Neural progenitor cell (in vitro differentiated cells): ENCODE data around the gene SMARCB1. TPM values are rescaled to one million over a fixed set of nuclear protein-coding genes. Genes with fewer than 3 reads are reported as not detected.
A peak's percentile ranks its signal among the peaks of the same experiment; 100 is the strongest.

Source experiments
- DNase-seq: peaks from one replicate; pipeline ENCODE4 v3.0.0-alpha.2; 2016; ENCODE audit warnings: low spot score
- H2AFZ ChIP-seq: fragments of 200-600 bp; sonication (generic); replicated peaks from 2 replicates; pipeline ENCODE4 v1.6.1; 2016; ENCODE audit warnings: antibody characterized with exemption
- H3F3A ChIP-seq: fragments of 200-600 bp; sonication (generic); 2 replicates; pipeline ENCODE4 v1.6.1; 2016; ENCODE audit warnings: antibody characterized with exemption, low read depth
- H3K27ac ChIP-seq: fragments of 200-600 bp; sonication (generic); 2 replicates; pipeline ENCODE4 v1.5.1; 2016; ENCODE audit warnings: mild to moderate bottlenecking
- H3K27me3 ChIP-seq: fragments of 200-600 bp; sonication (generic); 2 replicates; pipeline ENCODE4 v1.6.1; 2016; ENCODE audit warnings: mild to moderate bottlenecking, moderate library complexity
- H3K36me3 ChIP-seq: fragments of 200-600 bp; sonication (generic); 2 replicates; pipeline ENCODE4 v1.5.1; 2016
- H3K4me1 ChIP-seq: fragments of 200-600 bp; sonication (generic); 2 replicates; pipeline ENCODE4 v1.6.1; 2016; ENCODE audit warnings: mixed run types
- H3K4me2 ChIP-seq: fragments of 200-600 bp; sonication (generic); 2 replicates; pipeline ENCODE4 v1.6.1; 2016
- H3K4me3 ChIP-seq: fragments of 200-600 bp; sonication (generic); 2 replicates; pipeline ENCODE4 v1.5.1; 2016
- H3K79me2 ChIP-seq: fragments of 200-600 bp; sonication (generic); 2 replicates; pipeline ENCODE4 v1.6.1; 2016; ENCODE audit warnings: low read depth
- H3K9ac ChIP-seq: fragments of 200-600 bp; sonication (generic); 2 replicates; pipeline ENCODE4 v1.6.1; 2016
- H3K9me3 ChIP-seq: fragments of 200-600 bp; sonication (generic); 2 replicates; pipeline ENCODE4 v1.5.1; 2016; ENCODE audit warnings: low read depth
- H4K20me1 ChIP-seq: fragments of 200-600 bp; sonication (generic); 2 replicates; pipeline ENCODE4 v1.6.1; 2016; ENCODE audit warnings: low read depth
- H3K27ac Mint-ChIP-seq: 3 replicates; pipeline ENCODE4 v1.8.0; 2021; ENCODE audit warnings: mixed read lengths
- H3K27me3 Mint-ChIP-seq: 2 replicates; pipeline ENCODE4 v1.8.0; 2022; ENCODE audit warnings: low read depth, mild to moderate bottlenecking, inconsistent platforms, moderate library complexity, mixed read lengths; ENCODE audit not compliant: insufficient read depth
- H3K36me3 Mint-ChIP-seq: 3 replicates; pipeline ENCODE4 v1.8.0; 2021; ENCODE audit warnings: mixed read lengths
- H3K4me1 Mint-ChIP-seq: 3 replicates; pipeline ENCODE4 v1.8.0; 2021; ENCODE audit warnings: mixed read lengths
- H3K4me3 Mint-ChIP-seq: 3 replicates; pipeline ENCODE4 v1.8.0; 2021; ENCODE audit warnings: mild to moderate bottlenecking, moderate library complexity, mixed read lengths
- H3K9me3 Mint-ChIP-seq: 3 replicates; pipeline ENCODE4 v1.8.0; 2020; ENCODE audit warnings: mixed read lengths
- CTCF ChIP-seq: fragments of 200-600 bp; sonication (generic); IDR thresholded peaks from 2 replicates; pipeline ENCODE4 v1.5.1; 2017; ENCODE audit warnings: antibody characterized with exemption, mild to moderate bottlenecking
- EZH2 ChIP-seq: fragments of 200-600 bp; sonication (generic); IDR thresholded peaks from 2 replicates; pipeline ENCODE4 v1.6.1; 2017; ENCODE audit warnings: antibody characterized with exemption, mild to moderate bottlenecking, moderate library complexity
- EZH2phosphoT487 ChIP-seq: fragments of 200-600 bp; sonication (generic); IDR thresholded peaks from 2 replicates; pipeline ENCODE4 v1.6.1; 2017; ENCODE audit warnings: antibody characterized with exemption
- total RNA-seq: library from RNA; depleted of rRNA; stranded (reverse); fragments of >200 nt; gene quantifications from 2 replicates; pipeline ENCODE4 v1.2.3, GENCODE V29; 2015; ENCODE audit warnings: low replicate concordance

SMARCB1 gene
- total RNA-seq, 1 donor from 2014 or later: 151 TPM

- no peaks in the 10 kb centered on the region for H3K4me1 ChIP-seq
- Mint-ChIP-seq H3K4me3 (no peak overlapping the region), H3K9me3 (no peaks in the 10 kb centered on the region), H3K27me3 (peaks cover 6% of the 10 kb centered on the region), H3K4me1 (no peaks in the 10 kb centered on the region), H3K36me3 (peaks cover 49% of the 10 kb centered on the region), H3K27ac (peak overlapping the region; percentile 33)
- no peaks in the 10 kb centered on the region for H4K20me1 ChIP-seq
- no peaks in the 10 kb centered on the region for H3F3A ChIP-seq
- peaks cover 5% of the 10 kb centered on the region for H3K36me3 ChIP-seq
- H3K4me3 ChIP-seq: no peak overlapping the region
- TF ChIP-seq CTCF (no peak), EZH2 (no peak)
- H2AFZ ChIP-seq: no peak overlapping the region
- H3K9me3 ChIP-seq: no peaks in the 10 kb centered on the region
- no peak overlapping the region for H3K27ac ChIP-seq
- no peak overlapping the region for H3K9ac ChIP-seq
- no peaks in the 10 kb centered on the region for H3K27me3 ChIP-seq
- no peak overlapping the region for H3K4me2 ChIP-seq
- no peaks in the 10 kb centered on the region for H3K79me2 ChIP-seq
- no peak for DNase-seq
Observed at GRCh38 chr22:23817146-23817545, 30.4 kb downstream of the SMARCB1 start.

- no peak overlapping the region for H2AFZ ChIP-seq
- H3K36me3 ChIP-seq: peaks cover 5% of the 10 kb centered on the region
- no peaks in the 10 kb centered on the region for H3F3A ChIP-seq
- DNase-seq: no peak
- H3K27ac Mint-ChIP-seq: no peak overlapping the region
- H4K20me1 ChIP-seq: no peaks in the 10 kb centered on the region
- no peaks in the 10 kb centered on the region for H3K79me2 ChIP-seq
- H3K4me3 ChIP-seq: no peak overlapping the region
- no peaks in the 10 kb centered on the region for H3K9me3 Mint-ChIP-seq
- TF ChIP-seq CTCF: no peak
- TF ChIP-seq EZH2: no peak
- TF ChIP-seq EZH2phosphoT487: no peak
- no peak overlapping the region for H3K4me2 ChIP-seq
- H3K27me3 Mint-ChIP-seq: peaks cover 6% of the 10 kb centered on the region
- peaks cover 50% of the 10 kb centered on the region for H3K36me3 Mint-ChIP-seq
- no peak overlapping the region for H3K9ac ChIP-seq
- H3K27ac ChIP-seq: no peak overlapping the region
- no peaks in the 10 kb centered on the region for H3K4me1 ChIP-seq
- H3K27me3 ChIP-seq: no peaks in the 10 kb centered on the region
- H3K4me1 Mint-ChIP-seq: no peaks in the 10 kb centered on the region
- H3K9me3 ChIP-seq: no peaks in the 10 kb centered on the region
- no peak overlapping the region for H3K4me3 Mint-ChIP-seq
Observed at GRCh38 chr22:23818541-23818940, 31.8 kb downstream of the SMARCB1 start.

GRCh38 chr22:23820748-23821211 lies 34.0 kb downstream of the SMARCB1 start:
- Histone ChIP-seq H3K4me3 (no peak overlapping the region), H3K9me3 (no peaks in the 10 kb centered on the region), H3K4me2 (no peak overlapping the region), H3K4me1 (no peaks in the 10 kb centered on the region), H4K20me1 (no peaks in the 10 kb centered on the region), H3F3A (no peaks in the 10 kb centered on the region), H3K79me2 (no peaks in the 10 kb centered on the region), H2AFZ (no peak overlapping the region), H3K9ac (no peak overlapping the region), H3K36me3 (peaks cover 5% of the 10 kb centered on the region), H3K27me3 (no peaks in the 10 kb centered on the region), H3K27ac (no peak overlapping the region)
- TF ChIP-seq CTCF (no peak), EZH2phosphoT487 (no peak), EZH2 (no peak)
- Mint-ChIP-seq H3K27ac (no peak overlapping the region), H3K9me3 (no peaks in the 10 kb centered on the region), H3K36me3 (peaks cover 56% of the 10 kb centered on the region), H3K4me1 (no peaks in the 10 kb centered on the region), H3K27me3 (peaks cover 5% of the 10 kb centered on the region), H3K4me3 (no peak overlapping the region)
- DNase-seq: no peak
